DLD1 (cell line): ENCODE measurements around the gene GUCY2C.

Source experiments
- in situ Hi-C: cut with HindIII; loops from 2 replicates; pipeline ENCODE4 v1.10.0; 2017; ENCODE audit warnings: low sequenced_read_pairs

GUCY2C gene

GRCh38 chr12:14629832-14630710, 66.3 kb downstream of the GUCY2C start:
- in situ Hi-C loops = no loop called here

- in situ Hi-C loops = no loop called here
These were observed 67.6 kb downstream of the GUCY2C start for GRCh38 chr12:14628771-14629170.

DNA sequence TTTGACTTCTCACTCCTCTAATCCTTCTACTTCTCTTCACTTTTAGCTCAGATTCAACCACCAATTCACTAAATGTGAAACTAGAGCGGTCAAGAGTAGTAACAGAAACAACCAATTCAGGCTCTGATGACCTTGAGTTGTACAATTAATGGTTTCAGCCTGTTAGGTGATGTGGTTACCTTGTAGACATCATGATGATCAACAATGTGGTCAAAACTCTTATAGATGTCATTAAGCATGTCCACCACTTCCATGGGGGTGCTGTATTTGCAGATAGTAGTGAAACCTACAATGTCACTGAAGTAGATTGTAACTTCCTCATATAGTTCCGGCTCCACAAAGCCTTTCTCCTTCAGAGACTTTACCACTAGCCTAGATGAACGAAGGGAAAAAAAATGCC, 74.6 kb downstream of the GUCY2C start:
- in situ Hi-C loops = no loop called here

DNA sequence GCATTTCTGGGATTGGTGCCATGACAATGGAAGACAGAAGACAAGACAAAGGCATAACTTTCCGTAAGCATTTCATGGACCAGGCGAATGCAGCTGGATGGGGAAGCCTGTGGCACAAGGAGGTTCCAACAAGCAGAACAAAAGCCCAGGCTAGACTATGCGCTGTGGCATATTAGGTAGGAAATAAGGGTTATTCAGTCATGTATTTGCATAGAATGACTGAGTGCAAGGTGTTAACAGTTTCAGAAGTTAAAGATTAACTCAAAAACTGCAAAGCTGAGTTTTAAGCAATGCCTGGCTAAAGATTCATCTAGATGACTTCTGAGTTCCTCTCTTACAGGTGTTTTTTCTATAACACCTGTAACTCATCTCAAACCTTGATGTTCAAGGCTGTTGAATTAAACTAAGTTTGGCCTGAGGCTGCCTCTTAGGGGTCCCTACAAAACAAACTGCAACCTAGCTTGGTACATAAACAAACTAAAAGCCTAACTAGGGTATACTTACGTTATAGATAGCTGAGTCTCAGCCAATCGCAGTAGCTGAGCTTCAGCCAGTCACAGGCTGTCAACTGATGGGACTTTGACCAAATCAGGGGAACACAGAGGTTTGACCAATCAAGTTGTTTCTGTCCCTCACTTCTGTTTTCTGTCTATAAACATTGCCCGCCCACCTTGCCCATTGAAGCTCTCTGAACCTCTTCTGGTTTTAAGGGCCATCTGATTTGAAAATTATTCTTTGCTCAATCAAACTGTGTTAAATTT, 76.5 kb downstream of the GUCY2C start:
- in situ Hi-C loops = no loop called here

DNA sequence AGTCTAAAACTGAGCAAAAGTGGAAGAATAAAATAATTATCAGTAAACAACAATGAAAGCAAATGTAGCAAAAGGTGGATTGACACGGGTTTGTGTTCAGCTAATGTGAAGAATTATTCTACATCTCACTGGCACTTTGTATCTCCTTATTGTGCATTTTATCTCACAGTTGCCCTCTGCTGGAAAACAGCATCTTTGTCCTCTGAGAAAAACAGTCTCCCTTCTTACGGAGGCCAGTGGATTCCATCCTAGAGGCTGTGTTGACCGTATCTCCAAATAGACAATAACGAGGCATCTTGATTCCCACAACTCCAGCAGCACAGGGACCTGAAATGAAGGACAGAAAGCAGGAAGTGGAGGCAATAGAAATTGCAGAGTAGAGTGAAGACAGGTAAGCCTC, 77.4 kb downstream of the GUCY2C start:
- in situ Hi-C loops = no loop called here

DNA sequence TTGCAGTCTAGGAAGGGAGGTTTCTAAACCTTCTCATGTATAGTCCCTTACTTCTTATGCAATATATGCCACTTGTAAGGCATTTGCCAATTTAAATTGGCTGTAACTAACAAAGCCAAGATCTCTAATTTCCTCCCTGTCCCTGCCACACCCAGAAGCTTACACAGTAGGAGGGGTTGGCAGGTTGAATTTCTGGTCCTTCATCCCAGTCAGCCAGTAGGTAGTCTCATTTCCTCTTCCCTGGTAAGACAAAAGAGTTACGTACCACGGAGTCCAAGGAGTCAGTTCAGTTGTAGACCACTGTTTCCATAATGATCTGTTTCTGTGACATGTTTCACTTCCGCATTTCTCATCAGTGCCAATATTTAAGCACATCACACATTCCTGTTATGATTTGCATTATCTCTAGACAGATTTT, 81.7 kb downstream of the GUCY2C start:
- in situ Hi-C loops = no loop called here

DNA sequence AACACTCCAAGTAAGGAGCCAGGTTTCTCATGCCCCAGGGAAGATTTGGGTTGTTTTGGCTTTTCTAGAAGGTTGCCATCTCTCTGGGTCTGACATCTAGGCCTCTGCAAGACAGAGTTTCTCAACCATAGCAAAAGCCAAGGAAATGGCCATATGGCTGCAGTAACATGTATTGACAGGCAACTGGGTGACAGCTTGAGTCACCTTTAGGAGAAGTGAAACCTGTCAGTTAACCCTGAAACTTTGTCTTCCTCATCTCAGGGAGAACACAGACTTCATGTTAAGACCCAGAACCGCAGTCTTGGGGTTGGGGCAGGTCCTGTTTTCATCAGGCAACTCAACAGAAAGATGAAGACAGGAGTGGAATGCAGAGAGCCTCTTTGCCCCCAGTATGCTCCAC, 82.7 kb downstream of the GUCY2C start:
- in situ Hi-C loops = no loop called here

DNA sequence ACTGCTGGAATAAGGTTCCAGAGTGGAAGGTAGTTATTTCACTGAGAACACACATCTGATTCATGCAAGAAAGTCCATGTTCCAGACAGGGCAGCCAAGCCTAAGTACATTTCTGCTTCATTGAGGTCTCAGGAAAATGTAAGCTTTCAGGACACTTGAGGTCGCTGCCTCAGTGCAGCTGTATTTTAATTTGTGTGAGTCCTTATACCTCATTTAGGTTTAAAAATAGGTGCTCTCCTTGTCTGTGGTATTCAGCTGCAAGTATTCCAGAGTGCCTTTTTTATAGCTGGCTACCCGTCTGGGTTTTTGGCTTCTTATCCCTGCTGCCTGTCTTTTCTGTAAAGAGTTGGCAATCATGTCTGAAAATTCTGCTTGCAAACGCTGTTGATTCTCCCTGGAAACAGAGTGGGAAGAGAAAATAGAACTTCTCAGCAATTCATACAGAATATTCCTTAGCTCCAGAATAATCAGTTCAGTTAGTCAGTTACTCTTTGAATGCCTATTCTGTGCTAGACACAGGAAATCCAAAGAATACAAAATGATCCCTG, 83.4 kb downstream of the GUCY2C start:
- in situ Hi-C loops = no loop called here

DNA sequence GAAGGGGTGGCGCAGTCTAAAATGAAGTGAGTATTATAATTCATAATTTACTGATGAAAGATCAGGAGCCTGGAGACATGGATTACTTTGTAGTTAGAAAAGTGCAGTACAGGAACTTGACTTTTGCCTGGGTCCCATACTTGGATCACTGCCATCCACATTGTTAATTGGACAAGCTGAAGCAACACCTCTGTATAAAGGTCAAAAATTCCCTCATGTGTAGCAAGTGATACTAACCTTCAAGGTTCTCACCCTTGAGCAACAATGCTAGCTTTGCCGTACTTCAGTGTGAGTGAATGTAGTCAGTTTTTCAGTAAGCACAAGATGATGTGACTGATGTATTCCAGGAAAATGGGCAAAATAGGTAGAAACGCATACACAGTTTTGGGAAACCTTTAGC, 84.1 kb downstream of the GUCY2C start:
- in situ Hi-C loops = no loop called here

DNA sequence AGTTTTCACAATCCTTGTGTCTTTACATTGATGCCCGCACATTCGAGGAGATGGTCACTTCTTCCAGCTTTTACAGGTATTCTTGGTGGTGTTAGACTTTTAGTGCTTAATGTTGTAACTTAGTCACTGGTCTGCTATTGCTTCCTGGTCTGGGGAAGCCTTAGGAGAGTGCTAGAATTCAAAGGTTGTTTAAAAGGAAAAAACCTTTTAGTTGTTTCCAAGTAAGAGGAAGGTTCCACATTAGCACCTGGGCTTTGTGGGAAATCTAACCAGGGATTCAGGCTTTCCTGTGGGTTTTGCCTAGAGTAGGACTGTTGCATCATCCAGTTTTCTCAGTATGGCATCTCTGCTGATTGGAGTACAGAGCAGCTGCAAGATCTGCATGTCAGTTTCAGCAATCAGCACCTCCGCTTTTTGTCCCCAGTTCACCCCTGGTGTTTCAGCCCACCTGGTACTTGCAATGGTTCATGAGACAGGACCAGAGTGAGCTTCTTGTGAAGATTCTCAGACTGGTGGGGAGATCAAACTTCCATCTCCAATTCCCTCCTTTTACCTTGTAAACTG, 84.7 kb downstream of the GUCY2C start:
- in situ Hi-C loops = no loop called here

GRCh38 chr12:14607568-14607967, 88.8 kb downstream of the GUCY2C start:
- in situ Hi-C loops = no loop called here

DNA sequence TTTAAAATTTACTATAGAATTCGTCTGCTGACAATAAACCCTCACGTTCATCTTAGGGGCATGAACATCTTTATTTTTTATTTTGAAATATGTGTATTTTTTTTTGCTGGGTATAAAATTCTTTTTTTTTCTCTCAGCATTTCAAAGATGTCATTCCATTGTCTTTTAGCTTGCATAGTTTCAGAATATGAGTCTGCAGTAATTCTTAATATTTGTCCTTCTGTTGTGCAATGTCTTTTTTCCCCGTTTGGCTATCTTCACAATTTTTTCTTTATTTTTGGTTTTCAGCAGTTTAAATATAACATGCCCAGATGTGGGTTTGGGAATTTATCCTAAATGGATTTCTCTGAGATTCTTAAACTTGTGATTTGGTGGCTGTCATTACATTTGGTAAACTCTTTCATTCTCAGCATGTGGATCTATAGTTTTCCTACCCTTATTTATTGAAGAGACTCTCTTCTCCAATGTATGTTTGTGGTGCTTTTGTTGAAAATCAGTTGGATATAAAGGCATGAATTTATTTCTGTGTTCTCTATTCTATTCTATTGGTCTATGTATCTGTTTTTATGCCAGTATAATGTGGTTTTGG, 90.9 kb downstream of the GUCY2C start:
- in situ Hi-C loops = no loop called here

GRCh38 chr12:14601692-14602478, 94.5 kb downstream of the GUCY2C start:
- in situ Hi-C loops = no loop called here

GRCh38 chr12:14597480-14597879, 98.9 kb downstream of the GUCY2C start:
- in situ Hi-C loops = no loop called here

DNA sequence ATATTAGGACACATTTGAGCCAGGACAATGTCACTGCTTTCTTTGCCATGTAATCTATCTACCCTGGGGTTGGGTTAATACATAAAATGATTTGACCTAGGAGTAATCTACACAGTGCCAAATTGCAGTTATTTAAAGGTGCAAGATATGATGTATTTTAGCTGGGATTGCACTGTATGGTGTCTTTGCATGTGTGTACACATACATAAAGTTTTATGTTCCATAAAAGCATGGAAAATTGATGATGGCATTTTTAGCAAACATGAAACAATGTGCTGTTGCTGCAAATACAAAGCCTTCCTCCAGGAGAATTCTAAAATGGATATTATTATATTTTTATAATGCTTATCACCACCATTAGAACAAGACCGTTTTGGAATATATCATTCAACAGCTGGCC, 104.7 kb downstream of the GUCY2C start:
- in situ Hi-C loops = no loop called here

GRCh38 chr12:14589169-14590004, 107.0 kb downstream of the GUCY2C start:
- in situ Hi-C loops = no loop called here

DNA sequence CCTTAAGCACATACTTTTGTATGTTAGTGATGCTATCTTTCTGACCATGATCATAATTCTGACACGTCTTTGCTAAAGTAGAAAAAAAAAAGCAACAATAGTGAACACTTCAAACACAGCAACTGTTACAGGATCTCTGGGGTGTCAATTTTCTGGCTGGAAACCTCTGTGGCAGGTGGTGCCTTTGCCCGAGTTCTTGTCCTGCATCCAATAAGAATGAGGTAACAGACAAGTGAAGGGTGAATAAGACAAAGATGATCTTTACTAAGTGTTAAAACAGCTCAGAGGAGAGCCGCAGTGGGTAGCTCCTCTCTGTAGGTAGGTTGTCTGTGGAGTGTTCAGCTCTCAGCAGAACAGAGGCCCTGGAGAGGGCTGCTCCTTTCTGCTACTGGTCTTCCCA, 107.8 kb downstream of the GUCY2C start:
- in situ Hi-C loops = no loop called here

DNA sequence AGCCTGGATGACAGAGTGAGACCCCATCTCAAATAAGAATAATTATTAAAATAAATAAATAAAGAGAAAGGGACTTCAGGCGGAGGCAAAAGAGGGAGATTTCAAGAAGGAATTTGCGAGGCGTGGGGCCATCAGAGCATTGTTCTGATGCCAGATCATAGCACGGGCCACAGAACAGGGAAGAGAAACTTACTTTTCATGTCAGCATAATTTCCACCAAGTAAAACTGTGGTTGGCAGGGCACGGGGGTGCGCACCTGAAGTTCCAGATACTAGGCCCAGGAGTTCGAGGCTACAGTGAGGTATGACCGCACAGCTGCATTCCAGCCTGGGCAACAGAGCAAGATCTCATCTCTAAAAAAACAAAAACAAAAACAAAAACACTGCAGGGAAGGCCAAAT, 117.8 kb downstream of the GUCY2C start:
- in situ Hi-C loops = no loop called here

DNA sequence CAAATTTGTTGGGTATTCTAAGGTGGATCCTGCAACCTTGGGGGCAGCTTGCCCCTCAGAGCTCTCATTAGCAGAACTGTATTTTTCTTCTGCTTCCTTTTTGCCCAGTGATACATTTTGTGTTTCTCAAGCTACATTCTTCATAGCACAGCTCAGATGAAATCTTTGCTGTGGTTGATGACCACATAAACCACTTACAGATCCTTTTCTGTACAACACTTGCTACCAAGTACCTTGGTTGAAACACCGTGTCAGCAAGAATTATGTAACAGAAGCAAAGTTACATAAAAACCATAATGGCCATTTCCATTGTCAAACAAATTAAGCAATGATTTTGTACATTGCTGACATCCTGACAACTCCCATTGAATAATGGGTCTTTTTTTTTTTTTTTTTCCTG, 119.1 kb downstream of the GUCY2C start:
- in situ Hi-C loops = no loop called here

- in situ Hi-C loops = no loop called here
These were observed 119.5 kb downstream of the GUCY2C start for GRCh38 chr12:14576896-14577295.
